8988T (cell line): ENCODE measurements around the gene FES.
"Not testable (repeated sequence)": the region's sequence is repeated elsewhere in the genome, so short reads cannot be mapped to it uniquely, and the experiment has no call there.

ENCODE experiments used
- DNase-seq: peaks from one replicate; pipeline ENCODE4 v3.0.0; 2011

FES gene

GRCh38 chr15:90862487-90862886 is 21.8 kb upstream of the FES start:
- no peak for DNase-seq

- DNase-seq, result no peak
These were observed 21.1 kb upstream of the FES start for GRCh38 chr15:90862964-90863778.

GRCh38 chr15:90863987-90864386 is 20.3 kb upstream of the FES start:
- no peak for DNase-seq

GRCh38 chr15:90864507-90864906 is 19.8 kb upstream of the FES start:
- no peak for DNase-seq

GRCh38 chr15:90865702-90866101 is 18.6 kb upstream of the FES start:
- no peak for DNase-seq

- DNase-seq, result no peak
These were observed 18.1 kb upstream of the FES start for GRCh38 chr15:90866161-90866715.

- DNase-seq, result no peak
These were observed 17.5 kb upstream of the FES start for GRCh38 chr15:90866800-90867199.

- DNase-seq, result no peak
These were observed 16.0 kb upstream of the FES start, which contains the start of gene FURIN for GRCh38 chr15:90868261-90868689. Gene FURIN, plus strand, starts transcription at chr15:90868588. Its CDS starts 7,153 bp downstream, at chr15:90875741.

- no peak for DNase-seq
These were observed 15.2 kb upstream of the FES start for GRCh38 chr15:90869140-90869541.

GRCh38 chr15:90869601-90870353 is 14.5 kb upstream of the FES start:
- DNase-seq, result no peak

- no peak for DNase-seq
These were observed 13.8 kb upstream of the FES start for GRCh38 chr15:90870354-90871138.

GRCh38 chr15:90871139-90871715 is 13.1 kb upstream of the FES start:
- DNase-seq, result no peak

- DNase-seq, result peak; percentile 28
These were observed 12.4 kb upstream of the FES start for GRCh38 chr15:90871716-90872485.

- DNase-seq, result no peak
These were observed 11.7 kb upstream of the FES start for GRCh38 chr15:90872486-90873184.

GRCh38 chr15:90873488-90873997 is 10.8 kb upstream of the FES start:
- no peak for DNase-seq

GRCh38 chr15:90873998-90874605 is 10.2 kb upstream of the FES start:
- no peak for DNase-seq

GRCh38 chr15:90874986-90875385 is 9.3 kb upstream of the FES start:
- not testable (repeated sequence) for DNase-seq

GRCh38 chr15:90875549-90875981 is 8.7 kb upstream of the FES start:
- no peak for DNase-seq

- no peak for DNase-seq
These were observed 8.3 kb upstream of the FES start for GRCh38 chr15:90876046-90876445.

GRCh38 chr15:90876512-90877170 is 7.7 kb upstream of the FES start:
- DNase-seq, result no peak
